ENCODE data around the gene WNT7B.

DNA sequence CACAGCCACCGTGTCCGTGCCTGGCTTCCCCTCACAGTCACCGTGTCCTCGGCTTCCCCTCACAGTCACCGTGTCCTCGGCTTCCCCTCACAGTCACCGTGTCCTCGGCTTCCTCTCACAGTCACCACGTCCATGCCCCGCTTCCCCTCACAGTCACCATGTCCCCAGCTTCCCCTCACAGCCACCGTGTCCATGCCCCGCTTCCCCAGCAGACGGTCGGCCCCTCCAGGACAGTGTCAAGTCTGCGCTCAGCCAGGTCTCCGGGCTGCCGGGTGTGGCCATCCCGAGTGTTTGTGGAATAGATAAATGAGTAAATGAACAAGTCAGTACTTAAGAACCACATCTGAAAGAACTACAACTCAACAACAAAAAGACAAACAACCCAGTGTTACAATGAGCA lies 23.8 kb downstream of the WNT7B start:
- TF ChIP-seq EP300 (IDR thresholded peaks at IDR 0.05) (no peak), POLR2AphosphoS5 (IDR thresholded peaks at IDR 0.05) (no peak)

All from suprapubic skin (tissue), 4 donors.